ENCODE measurements around the gene RNF167.

DNA sequence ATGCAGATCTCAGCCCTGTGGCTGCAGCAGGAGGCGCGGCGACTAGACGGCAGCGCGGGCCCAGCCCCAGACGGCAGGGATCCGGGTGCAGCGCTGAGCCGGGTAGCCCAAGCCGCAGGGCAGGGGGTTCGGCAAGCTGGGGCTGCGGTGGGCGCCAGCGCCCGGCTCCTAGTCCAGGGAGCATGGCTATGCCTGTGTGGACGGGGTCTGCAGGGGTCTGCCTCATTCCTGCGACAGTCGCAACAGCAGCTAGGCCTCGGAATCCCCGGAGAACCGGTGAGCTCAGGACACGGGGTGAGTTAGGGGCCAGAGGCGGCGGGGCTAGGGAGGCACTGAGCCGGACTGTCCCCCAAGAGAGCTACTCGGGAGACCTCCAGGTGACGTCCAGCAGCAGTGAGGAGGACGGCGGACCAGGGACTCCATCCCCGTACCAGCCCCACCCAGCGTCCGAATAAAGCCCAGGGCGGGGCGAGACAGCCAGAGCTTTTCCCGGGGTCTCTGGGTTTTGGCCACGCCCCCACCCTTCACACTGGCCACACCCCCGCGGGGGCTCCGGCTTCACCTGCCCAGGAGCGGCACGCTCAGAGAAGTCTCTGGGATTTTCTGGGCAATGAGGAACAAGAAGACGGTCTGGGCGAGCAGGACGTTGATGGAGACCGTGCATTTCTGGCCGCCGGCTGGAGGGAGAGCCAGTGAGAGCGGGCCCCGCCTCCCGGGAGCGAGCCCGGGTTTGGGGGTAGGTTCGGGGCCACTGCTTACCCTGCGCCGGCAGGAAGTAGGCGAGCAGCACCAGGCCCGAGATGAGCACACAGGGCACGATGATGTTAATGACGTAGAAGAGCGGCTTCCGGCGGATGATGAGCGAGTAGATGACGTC lies 39.6 kb upstream of the RNF167 start:
- TF ChIP-seq, protein P1, sequence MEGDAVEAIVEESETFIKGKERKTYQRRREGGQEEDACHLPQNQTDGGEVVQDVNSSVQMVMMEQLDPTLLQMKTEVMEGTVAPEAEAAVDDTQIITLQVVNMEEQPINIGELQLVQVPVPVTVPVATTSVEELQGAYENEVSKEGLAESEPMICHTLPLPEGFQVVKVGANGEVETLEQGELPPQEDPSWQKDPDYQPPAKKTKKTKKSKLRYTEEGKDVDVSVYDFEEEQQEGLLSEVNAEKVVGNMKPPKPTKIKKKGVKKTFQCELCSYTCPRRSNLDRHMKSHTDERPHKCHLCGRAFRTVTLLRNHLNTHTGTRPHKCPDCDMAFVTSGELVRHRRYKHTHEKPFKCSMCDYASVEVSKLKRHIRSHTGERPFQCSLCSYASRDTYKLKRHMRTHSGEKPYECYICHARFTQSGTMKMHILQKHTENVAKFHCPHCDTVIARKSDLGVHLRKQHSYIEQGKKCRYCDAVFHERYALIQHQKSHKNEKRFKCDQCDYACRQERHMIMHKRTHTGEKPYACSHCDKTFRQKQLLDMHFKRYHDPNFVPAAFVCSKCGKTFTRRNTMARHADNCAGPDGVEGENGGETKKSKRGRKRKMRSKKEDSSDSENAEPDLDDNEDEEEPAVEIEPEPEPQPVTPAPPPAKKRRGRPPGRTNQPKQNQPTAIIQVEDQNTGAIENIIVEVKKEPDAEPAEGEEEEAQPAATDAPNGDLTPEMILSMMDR (conservative IDR thresholded peaks at IDR 0.05; ENCODE audit: low read depth, low read length) = no peak
- TF ChIP-seq POLR2A (IDR thresholded peaks at IDR 0.05; ENCODE audit: low read depth, low read length) = no peak
- TF ChIP-seq MAFK (IDR thresholded peaks at IDR 0.05; ENCODE audit: low read depth, low read length) = no peak
- TF ChIP-seq CEBPB (IDR thresholded peaks at IDR 0.05; ENCODE audit: low read depth, low read length) = no peak
- no peak for TF ChIP-seq RFX5 (IDR thresholded peaks at IDR 0.05; ENCODE audit: low read depth, low read length)
- TF ChIP-seq CHD1 (IDR thresholded peaks at IDR 0.05; ENCODE audit: low read depth, low read length) = no peak
- no peak for TF ChIP-seq MXI1 (IDR thresholded peaks at IDR 0.05; ENCODE audit: borderline replicate concordance, low read depth, low read length)
- no peak for TF ChIP-seq MAZ (IDR thresholded peaks at IDR 0.05; ENCODE audit: borderline replicate concordance, low read depth, low read length)
- no peak for TF ChIP-seq RCOR1 (IDR thresholded peaks at IDR 0.05; ENCODE audit: insufficient replicate concordance, low read length)
- TF ChIP-seq, protein P2, sequence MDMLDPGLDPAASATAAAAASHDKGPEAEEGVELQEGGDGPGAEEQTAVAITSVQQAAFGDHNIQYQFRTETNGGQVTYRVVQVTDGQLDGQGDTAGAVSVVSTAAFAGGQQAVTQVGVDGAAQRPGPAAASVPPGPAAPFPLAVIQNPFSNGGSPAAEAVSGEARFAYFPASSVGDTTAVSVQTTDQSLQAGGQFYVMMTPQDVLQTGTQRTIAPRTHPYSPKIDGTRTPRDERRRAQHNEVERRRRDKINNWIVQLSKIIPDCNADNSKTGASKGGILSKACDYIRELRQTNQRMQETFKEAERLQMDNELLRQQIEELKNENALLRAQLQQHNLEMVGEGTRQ (IDR thresholded peaks at IDR 0.05; ENCODE audit: low read depth, low read length) = no peak
- TF ChIP-seq RAD21 (IDR thresholded peaks at IDR 0.05; ENCODE audit: low read length) = no peak
- no peak for TF ChIP-seq BHLHE40 (IDR thresholded peaks at IDR 0.05; ENCODE audit: low read depth, low read length)
- no peak for TF ChIP-seq FOS (IDR thresholded peaks at IDR 0.05; ENCODE audit: low read depth, low read length)
